Measurements from ENCODE around the gene FBXO3. TPM values are rescaled to one million over a fixed set of nuclear protein-coding genes. Genes with fewer than 3 reads are reported as not detected.

Gene FBXO3
- total RNA-seq, 1 experiment from 2014 or later = 32.9 TPM

DNA sequence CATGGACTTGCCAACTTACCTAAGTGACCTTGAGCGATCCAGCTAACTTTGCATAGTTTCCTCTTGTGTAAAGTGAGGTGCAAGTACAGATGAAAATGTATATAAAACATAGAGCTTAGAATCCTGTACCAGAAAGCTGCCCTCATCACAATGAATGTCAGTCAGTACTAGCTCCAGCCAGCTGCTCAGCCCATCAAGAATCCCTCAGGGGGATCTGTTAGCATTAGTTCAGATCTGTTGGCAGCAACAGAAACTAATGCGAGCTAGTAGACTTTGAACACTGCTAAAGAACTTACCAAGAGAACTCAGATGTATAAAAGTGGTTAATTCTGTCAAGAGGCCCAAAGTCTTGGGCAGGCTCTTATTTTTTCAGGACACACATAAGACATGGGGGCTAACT, 67.4 kb downstream of the FBXO3 start:
- peaks cover 73% of the 10 kb centered on the region for H3K4me1 ChIP-seq (replicated peaks; ENCODE audit: insufficient read depth)
- no TSS peak for BruUV-seq (replicated peaks)

DNA sequence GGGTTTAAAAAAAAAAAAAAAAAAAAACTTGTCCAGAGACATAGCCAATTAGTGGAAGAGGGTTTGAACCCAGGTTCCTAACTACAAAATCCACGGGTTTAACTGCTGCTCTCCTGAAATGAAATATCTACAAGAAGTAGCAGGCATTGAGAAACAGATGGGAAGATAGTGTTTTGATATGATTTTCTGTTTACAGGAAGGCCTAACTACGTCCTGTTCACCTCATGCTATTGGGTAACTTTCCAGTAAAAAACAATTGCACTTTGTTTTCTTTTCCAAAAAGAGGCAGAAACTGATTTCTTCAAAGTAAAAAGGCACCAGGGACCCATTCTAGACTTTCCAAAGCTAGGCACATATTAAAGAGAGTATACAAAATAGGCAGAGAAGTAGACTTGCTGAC, 67.8 kb downstream of the FBXO3 start:
- H3K27ac ChIP-seq = no peak overlapping the region

More for the DNA sequence above, 67.4 kb downstream of the FBXO3 start:
- TF ChIP-seq, protein P1, sequence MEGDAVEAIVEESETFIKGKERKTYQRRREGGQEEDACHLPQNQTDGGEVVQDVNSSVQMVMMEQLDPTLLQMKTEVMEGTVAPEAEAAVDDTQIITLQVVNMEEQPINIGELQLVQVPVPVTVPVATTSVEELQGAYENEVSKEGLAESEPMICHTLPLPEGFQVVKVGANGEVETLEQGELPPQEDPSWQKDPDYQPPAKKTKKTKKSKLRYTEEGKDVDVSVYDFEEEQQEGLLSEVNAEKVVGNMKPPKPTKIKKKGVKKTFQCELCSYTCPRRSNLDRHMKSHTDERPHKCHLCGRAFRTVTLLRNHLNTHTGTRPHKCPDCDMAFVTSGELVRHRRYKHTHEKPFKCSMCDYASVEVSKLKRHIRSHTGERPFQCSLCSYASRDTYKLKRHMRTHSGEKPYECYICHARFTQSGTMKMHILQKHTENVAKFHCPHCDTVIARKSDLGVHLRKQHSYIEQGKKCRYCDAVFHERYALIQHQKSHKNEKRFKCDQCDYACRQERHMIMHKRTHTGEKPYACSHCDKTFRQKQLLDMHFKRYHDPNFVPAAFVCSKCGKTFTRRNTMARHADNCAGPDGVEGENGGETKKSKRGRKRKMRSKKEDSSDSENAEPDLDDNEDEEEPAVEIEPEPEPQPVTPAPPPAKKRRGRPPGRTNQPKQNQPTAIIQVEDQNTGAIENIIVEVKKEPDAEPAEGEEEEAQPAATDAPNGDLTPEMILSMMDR (conservative IDR thresholded peaks at IDR 0.05) = no peak
- TF ChIP-seq EZH2 (IDR thresholded peaks at IDR 0.05; ENCODE audit: low read depth) = no peak
- Histone ChIP-seq H3K9me3 (ENCODE audit: insufficient read depth, low read depth) (no peaks in the 10 kb centered on the region), H3K27ac (no peak overlapping the region; the same call in 1 of the 2 replicates), H4K20me1 (ENCODE audit: insufficient read depth) (no peaks in the 10 kb centered on the region), H3K4me2 (no peak overlapping the region), H3K4me3 (no peak overlapping the region), H3F3A (ENCODE audit: insufficient read depth, low read depth) (peaks cover 69% of the 10 kb centered on the region), H3K36me3 (ENCODE audit: low read depth) (peaks cover 53% of the 10 kb centered on the region), H3K9me2 (ENCODE audit: insufficient read depth) (no peaks in the 10 kb centered on the region), H2AFZ (no peak overlapping the region), H3K79me2 (ENCODE audit: low read depth) (peaks cover 14% of the 10 kb centered on the region), H3K27me3 (ENCODE audit: insufficient read depth, low read depth) (no peaks in the 10 kb centered on the region)
- intact Hi-C loops (cut with micrococcal nuclease; ENCODE audit: unreplicated experiment) = no loop called here
- peak in 1 of 2 experiments; percentile 19 for DNase-seq
- ChIA-PET CTCF (no interaction called here), POLR2A (ENCODE audit: unreplicated experiment) (no interaction called here)

DNA sequence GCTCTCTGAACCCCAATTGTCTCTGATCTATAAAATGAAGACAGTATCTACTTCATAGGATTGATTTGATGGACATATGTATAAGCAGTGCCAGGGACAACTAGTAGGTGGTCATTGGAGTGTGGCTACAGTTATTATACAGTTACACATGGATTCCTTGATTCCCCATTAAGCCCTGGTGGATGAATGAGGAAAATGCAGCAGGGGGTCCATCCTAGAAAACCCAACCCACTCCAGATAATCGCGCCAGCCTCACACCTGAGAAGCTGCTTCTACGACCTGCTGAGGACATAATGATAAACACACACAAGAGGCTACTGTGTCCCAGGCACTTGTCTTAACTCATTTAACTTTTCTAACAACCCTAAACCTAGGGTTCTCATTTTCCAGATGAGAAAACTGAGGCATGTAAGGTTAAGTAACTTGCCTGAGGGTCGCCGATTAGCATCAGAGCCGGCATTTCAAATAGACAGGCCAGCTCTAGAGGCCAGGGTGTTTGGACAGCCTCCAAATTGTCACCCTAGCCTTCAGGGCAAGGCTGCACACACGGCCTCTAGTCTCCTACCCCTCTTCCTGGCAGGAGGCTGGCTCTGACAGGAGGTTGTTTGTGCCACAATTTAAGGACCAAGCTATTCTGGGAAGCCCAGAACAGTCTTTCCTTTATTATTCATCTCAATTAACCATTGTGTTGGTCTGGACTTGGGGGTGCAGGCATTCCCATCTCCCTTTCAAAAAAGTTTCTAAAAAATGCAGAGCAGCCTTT, 69.9 kb downstream of the FBXO3 start:
- TF ChIP-seq EZH2 (IDR thresholded peaks at IDR 0.05; ENCODE audit: low read depth) = no peak
- TF ChIP-seq, protein P1 (conservative IDR thresholded peaks at IDR 0.05) = peak; percentile 34; the same call in 1 of the 2 replicates
- Histone ChIP-seq H3K36me3 (ENCODE audit: low read depth) (peaks cover 32% of the 10 kb centered on the region), H2AFZ (no peak overlapping the region), H3K4me1 (replicated peaks; ENCODE audit: insufficient read depth) (peaks cover 86% of the 10 kb centered on the region), H3K4me2 (peak overlapping the region; percentile 41), H3K27ac (peak overlapping the region; percentile 68), H3F3A (ENCODE audit: insufficient read depth, low read depth) (peaks cover 70% of the 10 kb centered on the region), H3K4me3 (no peak overlapping the region), H4K20me1 (ENCODE audit: insufficient read depth) (no peaks in the 10 kb centered on the region), H3K9me3 (ENCODE audit: insufficient read depth, low read depth) (no peaks in the 10 kb centered on the region), H3K27me3 (ENCODE audit: insufficient read depth, low read depth) (no peaks in the 10 kb centered on the region), H3K79me2 (ENCODE audit: low read depth) (peaks cover 14% of the 10 kb centered on the region; the same call in 1 of the 2 replicates), H3K9me2 (ENCODE audit: insufficient read depth) (no peaks in the 10 kb centered on the region)
- intact Hi-C loops (cut with micrococcal nuclease; ENCODE audit: unreplicated experiment) = loop anchor here (5.0 kb wide), 1 partner anchor 162 kb away; no protein-coding TSS in a partner anchor
- POLR2A ChIA-PET (ENCODE audit: unreplicated experiment) = interaction anchor here (0.6 kb wide), 1 partner anchor 16 kb away, joined by 8 read pairs; no protein-coding TSS in a partner anchor
- CTCF ChIA-PET = no interaction called here
- peak in 1 of 2 experiments; percentile 35 for DNase-seq
- BruUV-seq (replicated peaks) = no TSS peak

More for the DNA sequence above, 67.8 kb downstream of the FBXO3 start:
- peak in 1 of 2 experiments; percentile 12 for DNase-seq
- H3K9me3 ChIP-seq (ENCODE audit: insufficient read depth, low read depth) = no peaks in the 10 kb centered on the region
- no peaks in the 10 kb centered on the region for H3K27me3 ChIP-seq (ENCODE audit: insufficient read depth, low read depth)
- no peak overlapping the region for H2AFZ ChIP-seq
- intact Hi-C loops (cut with micrococcal nuclease; ENCODE audit: unreplicated experiment) = no loop called here
- H3K4me3 ChIP-seq = no peak overlapping the region
- peaks cover 14% of the 10 kb centered on the region for H3K79me2 ChIP-seq (ENCODE audit: low read depth)
- peaks cover 49% of the 10 kb centered on the region for H3K36me3 ChIP-seq (ENCODE audit: low read depth)
- H3F3A ChIP-seq (ENCODE audit: insufficient read depth, low read depth) = peaks cover 74% of the 10 kb centered on the region
- peaks cover 77% of the 10 kb centered on the region for H3K4me1 ChIP-seq (replicated peaks; ENCODE audit: insufficient read depth)
- POLR2A ChIA-PET (ENCODE audit: unreplicated experiment) = no interaction called here
- H4K20me1 ChIP-seq (ENCODE audit: insufficient read depth) = no peaks in the 10 kb centered on the region
- no peak overlapping the region for H3K4me2 ChIP-seq
- TF ChIP-seq, protein P1 (conservative IDR thresholded peaks at IDR 0.05) = no peak
- TF ChIP-seq EZH2 (IDR thresholded peaks at IDR 0.05; ENCODE audit: low read depth) = no peak
- BruUV-seq (replicated peaks) = no TSS peak
- CTCF ChIA-PET = no interaction called here
- H3K9me2 ChIP-seq (ENCODE audit: insufficient read depth) = no peaks in the 10 kb centered on the region
